ENCODE data around the gene KANSL1. TPM values are rescaled to one million over a fixed set of nuclear protein-coding genes. Genes with fewer than 3 reads are reported as not detected.

KANSL1 gene
- total and polyA plus RNA-seq, 7 donors, result 9.7 to 130 (median 70.7) TPM

DNA sequence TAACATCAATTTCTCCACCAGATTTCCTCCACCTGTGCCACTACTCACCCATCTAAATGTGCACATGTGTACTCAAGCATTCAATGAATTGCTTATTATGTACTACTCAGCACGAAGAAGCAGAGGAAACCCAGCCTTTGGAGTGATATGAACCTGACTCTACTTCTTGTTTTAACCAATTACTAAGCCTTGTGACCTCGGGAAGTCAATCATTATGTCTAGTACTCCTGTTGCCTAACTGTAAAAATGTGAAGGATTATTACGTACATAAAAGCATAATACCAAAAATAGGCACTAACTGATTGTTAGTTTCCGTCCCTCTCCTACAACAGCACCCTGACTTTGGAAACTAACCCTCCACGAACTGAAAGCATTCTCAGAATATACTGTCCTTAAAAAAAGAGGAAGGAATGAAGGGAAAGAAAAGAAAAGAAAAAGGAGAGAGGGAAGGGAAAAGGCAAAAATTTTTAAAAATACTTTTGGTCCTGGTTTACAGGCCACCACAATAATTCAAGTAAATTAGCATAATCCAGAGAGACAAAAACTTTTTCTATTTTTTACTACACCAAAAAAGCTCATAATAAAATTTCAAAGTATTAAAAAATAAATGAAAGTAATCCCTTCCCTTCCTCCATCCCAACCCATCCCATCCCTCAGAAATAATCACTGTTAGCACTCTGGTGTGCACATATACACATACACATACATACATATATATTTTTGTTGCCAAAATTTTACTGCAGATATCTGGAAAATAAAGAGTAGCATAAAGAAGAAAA lies 53.6 kb downstream of the KANSL1 start:
- peaks cover 0 to 88% (median 67%) of the 10 kb centered on the region in 4 donors for H3K4me1 ChIP-seq
- intact Hi-C loops (cut with DNase I), result no loop called here
- peak overlapping the region in 1 of 4 donors; percentile 38 for H3K27ac ChIP-seq
- WGBS, 2 donors, result 63 to 67% methylated on average over 5 of the region's 5 CpGs
- no peak overlapping the region for H3K4me3 ChIP-seq
- TF ChIP-seq POLR2AphosphoS5 (IDR thresholded peaks at IDR 0.05) (no peak), CTCF (IDR thresholded peaks at IDR 0.05) (no peak), POLR2A (IDR thresholded peaks at IDR 0.05) (no peak), EP300 (IDR thresholded peaks at IDR 0.05) (no peak)
- DNase-seq, result no peak
- H3K36me3 ChIP-seq, result no peaks in the 10 kb centered on the region
- H3K9me3 ChIP-seq, result no peaks in the 10 kb centered on the region
- H3K27me3 ChIP-seq, result no peaks in the 10 kb centered on the region

- Histone ChIP-seq H3K9me3 (no peaks in the 10 kb centered on the region), H3K36me3 (no peaks in the 10 kb centered on the region), H3K27ac (peak overlapping the region in 3 of 4 donors; percentile 25 to 59 (median 49)), H3K4me1 (peaks cover 0 to 78% (median 58%) of the 10 kb centered on the region in 4 donors), H3K27me3 (no peaks in the 10 kb centered on the region), H3K4me3 (no peak overlapping the region)
- no peak for DNase-seq
- 52 to 72% methylated on average over 3 of the region's 3 CpGs for whole genome bisulfite sequencing, 2 donors
- intact Hi-C loops (cut with DNase I), result no loop called here
- TF ChIP-seq POLR2AphosphoS5 (IDR thresholded peaks at IDR 0.05), result no peak
- no peak for TF ChIP-seq EP300 (IDR thresholded peaks at IDR 0.05)
- no peak for TF ChIP-seq POLR2A (IDR thresholded peaks at IDR 0.05)
- no peak for TF ChIP-seq CTCF (IDR thresholded peaks at IDR 0.05)
Measured at GRCh38 chr17:46138473-46138872, 54.8 kb downstream of the KANSL1 start.

GRCh38 chr17:46136820-46137219 lies 56.4 kb downstream of the KANSL1 start:
- TF ChIP-seq CTCF (IDR thresholded peaks at IDR 0.05), result no peak
- no peak for TF ChIP-seq POLR2A (IDR thresholded peaks at IDR 0.05)
- no peak for TF ChIP-seq EP300 (IDR thresholded peaks at IDR 0.05)
- H3K27ac ChIP-seq, result peak overlapping the region in 2 of 4 donors; percentile 25 to 59
- H3K27me3 ChIP-seq, result no peaks in the 10 kb centered on the region
- no peaks in the 10 kb centered on the region for H3K9me3 ChIP-seq
- DNase-seq, result no peak
- no peaks in the 10 kb centered on the region for H3K36me3 ChIP-seq
- no peak overlapping the region for H3K4me3 ChIP-seq
- intact Hi-C loops (cut with DNase I), result no loop called here
- H3K4me1 ChIP-seq, result peaks cover 0 to 74% (median 55%) of the 10 kb centered on the region in 4 donors

- WGBS, 2 donors, result 80 to 87% methylated on average over 3 of the region's 3 CpGs
- H3K27ac ChIP-seq, result no peak overlapping the region
- no peaks in the 10 kb centered on the region for H3K36me3 ChIP-seq
- H3K4me1 ChIP-seq, result peaks cover 0 to 74% (median 53%) of the 10 kb centered on the region in 4 donors
- intact Hi-C loops (cut with DNase I), result no loop called here
- TF ChIP-seq CTCF (IDR thresholded peaks at IDR 0.05) (no peak), POLR2AphosphoS5 (IDR thresholded peaks at IDR 0.05) (no peak), EP300 (IDR thresholded peaks at IDR 0.05) (no peak), POLR2A (IDR thresholded peaks at IDR 0.05) (no peak)
- no peaks in the 10 kb centered on the region for H3K9me3 ChIP-seq
- no peak for DNase-seq
- H3K27me3 ChIP-seq, result no peaks in the 10 kb centered on the region
- no peak overlapping the region for H3K4me3 ChIP-seq
Measured at GRCh38 chr17:46135879-46136563, 57.2 kb downstream of the KANSL1 start.
